GM13976 (cell line): ENCODE data around the gene UBXN6.

Source experiments
- DNase-seq: peaks from one replicate; pipeline ENCODE4 v3.0.0; 2012; ENCODE audit warnings: low spot score
- in situ Hi-C: fragments of 300-500 bp; cut with MboI; formaldehyde crosslinking; loops from one replicate; pipeline ENCODE4 v1.12.0; 2022; ENCODE audit warnings: low sequenced_read_pairs, mixed read lengths, inconsistent platforms; ENCODE audit not compliant: unreplicated experiment
- TF ChIP-seq, protein P1 (sequence below): IDR thresholded peaks from 2 replicates; pipeline ENCODE4 v1.5.1; 2012; ENCODE audit warnings: borderline replicate concordance, mild to moderate bottlenecking; ENCODE audit not compliant: insufficient read depth; ENCODE audit errors: extremely low read depth, missing control alignments, control extremely low read depth

Gene UBXN6

DNA sequence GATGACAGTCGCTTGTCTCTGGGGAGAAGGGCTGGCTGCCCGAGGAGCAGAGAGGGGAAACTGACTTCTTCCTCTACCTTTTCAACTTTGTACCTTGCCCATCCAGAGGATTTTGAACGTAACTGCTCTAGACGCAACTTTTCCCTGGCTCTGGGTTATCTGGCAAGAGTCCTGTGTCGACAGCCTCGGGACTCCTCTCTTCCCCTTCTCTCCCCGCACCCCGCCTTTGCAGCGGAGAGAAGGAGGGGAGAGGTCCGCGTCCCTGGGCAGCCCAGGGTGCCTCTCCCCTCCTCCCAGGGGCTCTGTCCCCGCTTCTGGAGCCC, 57.8 kb downstream of the UBXN6 start:
- in situ Hi-C loops: no loop called here
- no peak for DNase-seq
- TF ChIP-seq, protein P1, sequence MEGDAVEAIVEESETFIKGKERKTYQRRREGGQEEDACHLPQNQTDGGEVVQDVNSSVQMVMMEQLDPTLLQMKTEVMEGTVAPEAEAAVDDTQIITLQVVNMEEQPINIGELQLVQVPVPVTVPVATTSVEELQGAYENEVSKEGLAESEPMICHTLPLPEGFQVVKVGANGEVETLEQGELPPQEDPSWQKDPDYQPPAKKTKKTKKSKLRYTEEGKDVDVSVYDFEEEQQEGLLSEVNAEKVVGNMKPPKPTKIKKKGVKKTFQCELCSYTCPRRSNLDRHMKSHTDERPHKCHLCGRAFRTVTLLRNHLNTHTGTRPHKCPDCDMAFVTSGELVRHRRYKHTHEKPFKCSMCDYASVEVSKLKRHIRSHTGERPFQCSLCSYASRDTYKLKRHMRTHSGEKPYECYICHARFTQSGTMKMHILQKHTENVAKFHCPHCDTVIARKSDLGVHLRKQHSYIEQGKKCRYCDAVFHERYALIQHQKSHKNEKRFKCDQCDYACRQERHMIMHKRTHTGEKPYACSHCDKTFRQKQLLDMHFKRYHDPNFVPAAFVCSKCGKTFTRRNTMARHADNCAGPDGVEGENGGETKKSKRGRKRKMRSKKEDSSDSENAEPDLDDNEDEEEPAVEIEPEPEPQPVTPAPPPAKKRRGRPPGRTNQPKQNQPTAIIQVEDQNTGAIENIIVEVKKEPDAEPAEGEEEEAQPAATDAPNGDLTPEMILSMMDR: no peak

DNA sequence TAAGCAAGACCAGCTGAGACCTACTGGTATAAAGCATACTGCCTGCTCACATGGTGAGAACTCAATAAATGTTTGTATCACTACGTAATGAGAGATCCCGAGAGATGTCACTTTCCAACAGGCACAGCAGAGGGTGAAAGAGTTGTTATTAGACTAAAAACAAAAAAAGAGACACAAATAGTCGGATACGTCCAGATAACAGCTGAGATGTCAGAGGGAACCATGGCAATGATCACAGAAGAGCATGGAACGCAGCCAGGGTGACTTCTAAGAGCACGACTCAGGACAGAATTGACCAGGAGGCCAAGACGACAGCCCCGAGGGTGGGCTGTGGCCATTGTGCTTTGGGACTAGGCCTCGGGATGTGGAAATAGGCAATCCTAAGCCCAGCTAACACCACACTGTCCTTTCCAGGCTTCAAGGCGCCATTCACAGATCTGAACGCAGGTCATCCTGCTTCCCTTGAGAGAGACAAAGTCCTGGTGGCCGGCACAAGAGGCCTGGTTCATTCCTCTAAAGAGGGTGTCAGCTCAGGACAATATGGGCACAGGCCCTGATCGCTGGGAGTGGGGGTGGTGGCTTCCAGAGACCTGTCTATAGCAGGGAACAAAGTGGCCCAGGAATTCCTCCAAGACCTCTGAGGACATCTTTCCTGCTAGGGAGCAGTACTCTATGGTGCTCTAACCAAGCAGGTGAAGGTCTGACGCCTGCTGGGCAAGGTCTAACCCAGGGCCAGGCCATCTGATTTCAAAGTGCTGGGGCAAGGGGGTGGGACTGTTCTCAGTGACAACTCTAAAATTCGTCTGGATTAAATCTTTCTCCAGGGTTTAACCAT, 60.4 kb downstream of the UBXN6 start:
- no peak for DNase-seq
- TF ChIP-seq, protein P1: no peak
- in situ Hi-C loops: no loop called here
